CD4-positive, alpha-beta T cell treated with Interleukin-17A for 1 hour (primary cell): ENCODE measurements around the gene DCDC1.

ENCODE experiments used
- DNase-seq: peaks from one replicate; pipeline ENCODE4 v3.0.0-alpha.2; 2020

DCDC1 gene, protein sequence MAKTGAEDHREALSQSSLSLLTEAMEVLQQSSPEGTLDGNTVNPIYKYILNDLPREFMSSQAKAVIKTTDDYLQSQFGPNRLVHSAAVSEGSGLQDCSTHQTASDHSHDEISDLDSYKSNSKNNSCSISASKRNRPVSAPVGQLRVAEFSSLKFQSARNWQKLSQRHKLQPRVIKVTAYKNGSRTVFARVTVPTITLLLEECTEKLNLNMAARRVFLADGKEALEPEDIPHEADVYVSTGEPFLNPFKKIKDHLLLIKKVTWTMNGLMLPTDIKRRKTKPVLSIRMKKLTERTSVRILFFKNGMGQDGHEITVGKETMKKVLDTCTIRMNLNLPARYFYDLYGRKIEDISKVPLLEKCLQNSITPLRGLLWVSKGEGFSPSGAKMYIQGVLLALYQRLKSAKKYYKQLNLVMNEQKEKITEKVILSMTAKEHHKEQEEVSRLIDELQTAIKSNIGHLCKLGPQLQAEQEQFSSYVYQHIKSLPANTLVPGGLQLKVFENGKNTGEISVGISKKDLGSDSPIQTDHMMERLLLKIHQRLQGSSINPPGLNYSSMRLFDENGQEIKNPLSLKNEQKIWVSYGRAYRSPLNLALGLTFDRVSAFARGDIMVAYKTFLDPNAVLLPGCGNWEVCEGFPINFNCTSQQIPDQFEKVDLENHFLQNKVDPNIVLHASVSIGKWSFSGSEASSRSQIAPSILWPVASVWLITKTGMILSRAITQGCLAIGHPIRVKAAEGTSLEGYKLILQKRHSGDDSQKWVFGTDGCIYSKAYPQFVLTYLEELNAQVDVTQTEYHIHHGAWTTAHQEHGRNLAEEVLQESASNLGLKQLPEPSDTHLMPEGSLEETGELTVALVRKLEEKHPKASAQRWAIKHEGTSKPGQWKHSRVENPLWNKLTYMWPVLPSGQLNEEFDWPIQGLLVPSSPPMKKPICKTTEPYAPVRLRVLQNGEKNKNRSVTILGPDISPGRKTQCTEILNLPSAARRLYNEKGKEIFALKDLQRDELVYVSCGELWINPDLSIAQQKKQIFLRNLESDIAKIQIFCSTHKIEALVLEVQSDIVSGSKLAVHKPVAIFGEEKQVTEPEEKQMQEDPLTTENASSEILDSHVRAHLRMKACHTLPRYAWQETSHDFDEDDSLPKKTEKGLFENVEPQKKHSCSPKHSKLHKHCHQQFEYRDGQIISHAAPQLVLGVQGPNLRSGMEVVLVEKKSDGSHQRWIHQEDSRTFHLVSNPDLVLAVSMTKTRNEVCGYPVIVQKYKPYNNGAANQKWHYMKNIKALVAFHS (N-terminal part only)

GRCh38 chr11:31369348-31370329, at the start of gene DCDC1, which contains the start of gene DNAJC24:
Gene DCDC1 (minus strand): TSS chr11:31369739. CDS start chr11:31328280, 41,459 bp downstream.
Gene DNAJC24 (plus strand): TSS chr11:31369860. CDS start chr11:31370749, 889 bp downstream.
- peak; percentile 95 for DNase-seq

DNA sequence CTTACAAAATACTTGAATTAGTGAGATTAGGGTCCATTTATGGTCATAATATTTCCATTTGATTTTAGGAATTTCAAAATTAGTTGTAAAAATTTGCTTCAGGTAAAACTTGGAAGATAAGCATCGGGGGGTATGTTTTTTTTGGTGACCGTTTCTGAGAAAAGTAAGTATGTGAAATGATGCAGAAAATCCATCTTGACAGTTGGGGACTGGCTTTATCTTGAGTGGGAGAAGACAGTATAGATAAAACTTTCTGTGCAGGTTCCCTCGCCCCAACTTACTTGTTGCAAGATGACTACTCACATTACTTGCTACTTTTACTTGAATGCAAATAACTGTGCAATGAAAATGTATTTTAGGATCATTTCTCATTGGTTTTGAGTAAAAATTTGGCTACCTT, 49.6 kb upstream of the DCDC1 start:
- DNase-seq = no peak

DNA sequence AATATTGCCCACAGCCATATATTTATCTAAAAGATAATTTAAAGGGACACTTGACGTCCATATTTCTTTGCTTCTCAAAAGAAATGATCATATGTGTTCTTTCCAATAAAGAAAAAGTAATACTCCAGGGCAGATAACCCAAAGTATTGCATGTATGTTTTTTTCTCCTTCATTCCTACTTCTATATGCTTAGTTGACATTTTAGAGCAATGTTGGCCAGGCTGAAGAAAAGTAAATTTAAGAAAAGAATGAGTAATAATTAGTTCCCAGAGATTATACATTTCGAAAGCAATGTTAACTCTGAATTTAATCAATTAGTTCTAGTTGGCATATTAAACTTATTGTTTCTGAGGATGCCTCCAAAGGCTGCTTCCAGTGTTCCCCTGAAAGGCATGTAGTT, 48.3 kb upstream of the DCDC1 start:
- DNase-seq = no peak

DNA sequence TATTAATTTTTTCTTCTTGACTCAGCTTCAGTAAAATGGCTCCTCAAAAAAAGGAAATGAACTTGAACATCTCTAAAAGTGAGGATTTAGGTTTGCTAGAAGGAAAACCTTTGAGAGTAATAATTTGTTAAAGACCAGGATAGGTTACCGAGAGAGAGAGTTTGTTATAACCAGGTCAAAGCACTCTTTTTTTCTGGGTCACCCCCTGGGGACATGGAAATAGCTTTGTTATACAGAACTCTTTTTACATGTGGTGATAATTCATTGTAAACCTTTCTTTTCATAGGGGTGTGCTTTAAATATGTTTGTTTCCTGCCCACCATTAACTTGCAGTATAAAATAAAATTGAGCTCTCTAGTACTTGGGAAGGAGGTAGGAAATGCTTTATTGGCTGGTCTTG, 47.8 kb upstream of the DCDC1 start:
- no peak for DNase-seq

DNA sequence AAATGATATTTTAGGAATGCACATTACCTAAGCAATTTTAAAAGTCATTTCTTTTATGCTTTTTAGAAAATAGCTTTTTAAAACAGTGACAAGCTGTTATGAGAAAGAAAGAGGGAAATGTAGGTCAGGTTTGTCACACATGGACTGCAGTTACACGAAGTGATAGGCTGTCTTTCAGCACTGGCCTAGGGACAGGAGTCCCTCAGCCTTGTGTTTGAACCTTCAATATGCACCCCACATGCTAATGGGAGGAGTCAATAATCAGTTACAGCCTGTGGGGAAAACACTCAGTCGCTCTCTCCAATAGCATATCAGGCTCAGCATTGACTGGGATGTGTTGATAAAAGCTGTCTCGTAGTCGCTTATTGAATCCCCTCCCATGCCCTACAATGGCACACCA, 45.9 kb upstream of the DCDC1 start:
- no peak for DNase-seq

DNA sequence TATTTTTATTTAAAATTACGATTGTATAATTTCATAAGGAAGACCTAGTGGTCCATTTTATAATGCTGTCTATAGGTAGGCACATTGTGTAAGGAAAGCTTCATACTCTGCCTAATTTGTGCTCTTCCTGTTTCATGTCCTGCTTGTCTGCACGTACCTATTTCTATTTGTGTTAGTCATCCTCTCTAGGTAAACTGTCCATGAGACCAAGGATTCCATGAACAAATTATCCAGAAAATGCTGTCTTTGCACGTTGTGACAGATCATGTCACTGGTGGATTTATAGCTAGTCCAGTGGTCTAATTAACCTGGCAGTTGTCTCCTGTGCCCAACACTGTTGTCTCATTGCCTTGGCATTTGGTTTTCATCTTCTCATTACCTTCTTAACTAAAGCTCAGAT, 44.8 kb upstream of the DCDC1 start:
- DNase-seq = no peak

- DNase-seq = no peak
Observed at GRCh38 chr11:31412946-31413345, 43.4 kb upstream of the DCDC1 start.

- DNase-seq = no peak
Observed at GRCh38 chr11:31408201-31408600, 38.7 kb upstream of the DCDC1 start.

DNA sequence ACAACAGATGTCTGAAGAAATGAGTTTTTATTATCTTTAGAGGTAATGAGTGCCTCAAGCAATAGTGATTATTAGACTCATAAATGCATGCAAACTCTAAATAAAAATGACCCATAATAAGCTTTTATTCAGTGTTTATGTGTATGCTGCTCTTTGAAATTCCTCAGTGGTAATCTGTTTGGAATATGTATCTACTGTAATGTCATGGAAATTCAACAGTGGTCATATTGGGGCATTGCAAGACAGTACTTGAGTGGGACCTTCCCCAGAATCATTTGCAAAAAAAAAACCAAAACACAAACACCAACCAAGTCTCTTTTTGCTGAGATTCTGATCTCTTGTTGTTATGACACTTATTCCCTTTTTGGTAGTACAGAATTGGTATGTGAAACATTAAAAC, 35.1 kb upstream of the DCDC1 start:
- DNase-seq = no peak

GRCh38 chr11:31397239-31397834, 27.8 kb upstream of the DCDC1 start:
- DNase-seq = peak; percentile 27

DNA sequence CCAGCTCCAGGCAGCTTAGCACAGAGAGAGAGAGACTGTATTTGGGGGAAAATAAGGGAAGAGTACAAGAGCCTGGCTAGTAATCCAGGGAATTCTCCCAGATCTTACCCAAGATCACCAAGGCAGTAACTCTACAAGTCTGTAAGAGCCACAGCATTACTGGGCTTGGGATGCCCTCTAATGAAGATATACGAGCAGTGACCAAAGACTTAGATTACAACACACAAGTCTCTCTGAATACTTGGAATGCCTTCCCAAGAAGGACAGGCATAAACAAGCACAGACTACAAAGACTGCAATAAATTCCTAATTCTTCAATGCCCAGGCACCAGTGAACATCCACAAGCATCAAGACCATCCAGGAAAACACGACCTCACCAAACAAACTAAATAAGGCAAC, 17.8 kb upstream of the DCDC1 start:
- no peak for DNase-seq

DNA sequence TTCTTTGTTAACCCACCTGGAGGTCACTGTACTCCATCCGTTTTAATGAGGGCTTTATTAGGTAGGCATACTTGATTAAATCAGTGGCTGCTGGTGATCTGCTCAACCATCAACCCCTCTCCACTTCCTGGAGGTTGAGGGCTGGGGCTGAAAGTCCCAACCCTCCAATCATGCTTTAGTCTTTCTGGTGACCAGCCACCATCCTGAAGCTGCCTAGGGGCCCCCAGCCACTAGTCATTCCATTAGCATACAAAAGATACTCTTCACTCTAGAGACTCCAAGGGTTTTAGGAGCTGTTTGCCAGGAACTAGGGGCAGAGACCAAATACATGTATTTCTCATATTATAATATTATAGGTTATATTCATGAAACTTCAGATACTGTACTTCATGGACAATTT, 13.6 kb upstream of the DCDC1 start:
- DNase-seq = no peak

DNA sequence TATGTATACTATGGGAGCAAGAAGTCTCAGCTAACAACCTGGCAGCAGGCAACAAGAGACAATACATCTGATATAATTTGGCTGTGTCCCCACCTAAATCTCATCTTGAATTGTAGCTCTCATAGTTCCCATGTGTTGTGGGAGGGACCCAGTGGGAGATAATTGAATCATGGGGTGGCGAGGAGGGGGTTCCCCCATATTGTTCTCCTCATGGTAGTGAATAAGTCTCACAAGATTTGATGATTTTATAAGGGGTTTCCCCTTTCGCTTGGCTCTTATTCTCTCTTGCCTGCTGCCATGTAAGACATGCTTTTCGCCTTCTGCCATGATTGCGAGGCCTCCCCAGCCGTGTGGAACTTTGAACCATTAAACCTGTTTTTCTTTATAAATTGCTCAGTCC, 6.3 kb upstream of the DCDC1 start:
- no peak for DNase-seq

GRCh38 chr11:31366795-31367194, 2.7 kb downstream of the DCDC1 start:
- DNase-seq = peak; percentile 56

DNA sequence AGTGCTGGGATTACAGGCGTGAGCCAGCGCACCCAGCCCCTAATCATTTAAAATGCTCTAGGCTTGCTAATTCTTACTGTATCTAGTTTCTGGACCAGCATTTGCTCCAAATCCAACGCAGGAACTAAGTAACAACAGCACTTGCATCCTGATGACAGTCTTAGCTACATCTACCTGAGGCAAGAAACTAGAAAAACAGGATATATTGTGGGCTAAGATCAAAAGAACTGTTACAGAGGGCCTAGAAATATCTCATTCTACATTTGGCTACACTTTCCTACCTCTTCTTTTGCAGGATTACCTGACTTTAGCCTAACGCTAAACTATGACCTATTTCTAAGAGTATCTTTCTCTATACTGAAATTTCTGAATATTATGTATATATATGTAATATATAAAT, 7.8 kb downstream of the DCDC1 start:
- no peak for DNase-seq

DNA sequence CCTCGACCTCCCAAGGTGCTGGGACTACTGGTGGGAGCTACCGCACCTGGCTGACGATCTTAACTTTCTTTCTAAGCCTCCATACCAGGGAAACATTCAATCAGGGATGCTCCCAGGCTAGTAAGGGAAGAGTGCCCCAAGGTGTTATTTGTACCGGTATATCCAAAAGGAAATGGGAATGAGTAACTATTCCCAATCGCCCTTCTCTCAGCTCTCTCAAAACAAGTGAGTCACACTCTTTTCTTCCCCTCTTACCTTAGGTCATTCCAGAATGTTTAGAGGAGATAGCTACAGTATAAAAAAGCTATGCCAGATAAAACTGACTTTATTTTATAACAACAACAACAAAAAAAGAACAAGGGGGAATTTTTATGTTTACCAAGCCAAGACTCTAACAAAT, 13.7 kb downstream of the DCDC1 start:
- DNase-seq = no peak

GRCh38 chr11:31355131-31355530, 14.4 kb downstream of the DCDC1 start:
- DNase-seq = no peak

- no peak for DNase-seq
Observed at GRCh38 chr11:31351168-31351567, 18.4 kb downstream of the DCDC1 start.

DNA sequence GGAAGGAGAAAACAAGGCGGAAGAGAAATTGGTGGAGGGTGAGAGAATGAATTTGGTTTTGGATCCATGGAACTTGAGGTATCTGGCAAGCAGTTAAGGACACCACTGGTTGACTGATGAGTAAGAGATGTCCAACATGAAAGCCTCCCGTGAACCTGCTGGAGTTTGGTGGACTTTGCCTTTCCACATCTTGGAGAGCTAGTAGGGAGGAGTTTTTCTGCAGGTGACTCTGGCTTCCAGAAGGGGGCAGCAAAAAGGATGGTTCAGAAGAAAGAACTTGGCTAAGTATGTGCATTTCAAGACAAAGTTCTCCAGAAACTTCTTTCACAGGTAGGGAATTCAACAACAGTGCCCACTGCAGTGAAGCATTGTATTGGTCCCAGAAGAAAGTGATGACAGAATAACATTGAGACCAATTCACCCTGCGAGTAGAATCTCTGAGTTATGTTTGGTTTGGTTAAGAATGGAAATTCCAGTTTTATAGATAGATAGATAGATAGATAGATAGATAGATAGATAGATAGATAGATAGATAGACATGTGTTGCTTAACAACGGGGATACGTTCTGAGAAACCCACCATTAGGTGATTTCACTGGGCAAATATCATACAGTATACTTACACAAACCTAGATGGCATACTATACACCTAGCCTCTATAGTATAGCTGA, 28.5 kb downstream of the DCDC1 start:
- DNase-seq = peak; percentile 37

GRCh38 chr11:31337806-31338205, 31.7 kb downstream of the DCDC1 start:
- no peak for DNase-seq

DNA sequence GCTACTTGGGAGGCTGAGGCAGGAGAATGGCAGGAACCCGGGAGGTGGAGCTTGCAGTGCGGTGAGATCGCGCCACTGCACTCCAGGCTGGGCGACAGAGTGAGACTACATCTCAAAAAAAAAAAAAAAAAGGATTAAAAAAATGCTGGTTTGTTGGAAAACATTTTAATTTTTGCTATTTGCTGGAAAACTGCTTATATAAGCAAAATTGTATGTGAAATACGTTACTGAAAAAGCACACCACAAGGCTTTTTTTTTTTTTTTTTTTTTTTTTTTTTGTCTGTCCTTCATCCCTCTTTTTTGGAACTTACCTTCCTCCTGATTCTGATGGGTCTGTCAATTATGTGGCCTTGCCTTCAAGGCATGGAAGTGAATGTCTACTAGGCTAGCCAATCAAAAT, 40.8 kb downstream of the DCDC1 start:
- DNase-seq = no peak
